COLO668 (cell line): ENCODE measurements around the gene ITGB3.

Source experiments
- DNase-seq: peaks from one replicate; lab custom pipeline; 2025; ENCODE audit not compliant: unreplicated experiment; lab: John Stamatoyannopoulos, UW

The ITGB3 gene

DNA sequence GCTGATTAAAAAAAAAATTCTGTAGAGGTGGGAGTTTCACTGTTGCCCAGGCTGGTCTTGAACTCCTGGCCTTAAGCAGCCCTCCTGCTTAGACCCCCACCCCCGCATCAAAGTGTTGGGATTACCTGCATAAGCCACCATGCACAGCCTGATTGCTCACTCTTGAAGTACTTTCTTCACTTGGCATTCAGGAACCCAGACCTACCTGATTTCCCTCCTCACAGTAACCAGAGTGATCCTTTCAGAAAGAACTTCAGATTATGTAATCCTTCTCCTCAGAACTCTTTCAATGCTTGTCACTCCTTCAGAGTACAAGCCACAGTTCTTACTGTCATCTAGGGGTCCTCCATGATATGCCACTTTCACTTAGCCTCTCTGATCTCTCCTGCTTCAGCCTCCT is 71.5 kb downstream of the ITGB3 start:
- no peak for DNase-seq

DNA sequence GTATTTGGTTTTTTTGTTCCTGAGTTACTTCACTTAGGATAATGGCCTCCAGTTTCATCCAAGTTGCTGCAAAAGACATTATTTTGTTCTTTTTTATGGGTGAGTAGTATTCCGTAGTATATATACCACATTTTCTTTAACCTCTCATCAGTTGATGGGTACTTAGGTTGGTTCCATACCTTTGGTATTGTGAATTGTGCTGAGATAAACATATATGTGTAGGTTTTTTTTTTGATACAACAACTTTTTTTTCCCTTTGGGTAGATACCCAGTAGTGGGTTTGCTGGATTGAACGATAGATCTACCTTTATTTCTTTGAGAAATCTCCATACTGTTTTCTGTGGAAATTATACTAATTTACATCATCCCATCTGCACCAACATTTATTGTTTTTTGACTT is 76.9 kb downstream of the ITGB3 start:
- DNase-seq: no peak

DNA sequence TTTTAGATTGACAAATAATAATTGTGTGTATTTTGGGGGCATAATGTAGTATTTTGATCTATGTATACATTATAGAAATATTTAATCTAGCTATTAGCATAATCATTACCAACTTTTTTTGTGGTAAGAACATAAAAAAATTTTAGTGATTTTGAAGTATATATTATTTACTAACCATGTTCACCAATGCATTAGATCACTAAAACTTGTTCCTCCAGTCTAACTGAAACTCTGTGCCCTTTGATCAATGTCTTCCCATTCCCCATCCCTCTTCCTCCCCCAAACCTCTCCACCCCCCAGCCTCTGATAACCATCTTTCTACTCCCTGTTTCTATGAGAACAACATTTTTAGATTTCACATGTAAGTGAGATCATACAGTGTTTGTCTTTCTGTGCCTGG is 78.7 kb downstream of the ITGB3 start:
- DNase-seq: no peak

DNA sequence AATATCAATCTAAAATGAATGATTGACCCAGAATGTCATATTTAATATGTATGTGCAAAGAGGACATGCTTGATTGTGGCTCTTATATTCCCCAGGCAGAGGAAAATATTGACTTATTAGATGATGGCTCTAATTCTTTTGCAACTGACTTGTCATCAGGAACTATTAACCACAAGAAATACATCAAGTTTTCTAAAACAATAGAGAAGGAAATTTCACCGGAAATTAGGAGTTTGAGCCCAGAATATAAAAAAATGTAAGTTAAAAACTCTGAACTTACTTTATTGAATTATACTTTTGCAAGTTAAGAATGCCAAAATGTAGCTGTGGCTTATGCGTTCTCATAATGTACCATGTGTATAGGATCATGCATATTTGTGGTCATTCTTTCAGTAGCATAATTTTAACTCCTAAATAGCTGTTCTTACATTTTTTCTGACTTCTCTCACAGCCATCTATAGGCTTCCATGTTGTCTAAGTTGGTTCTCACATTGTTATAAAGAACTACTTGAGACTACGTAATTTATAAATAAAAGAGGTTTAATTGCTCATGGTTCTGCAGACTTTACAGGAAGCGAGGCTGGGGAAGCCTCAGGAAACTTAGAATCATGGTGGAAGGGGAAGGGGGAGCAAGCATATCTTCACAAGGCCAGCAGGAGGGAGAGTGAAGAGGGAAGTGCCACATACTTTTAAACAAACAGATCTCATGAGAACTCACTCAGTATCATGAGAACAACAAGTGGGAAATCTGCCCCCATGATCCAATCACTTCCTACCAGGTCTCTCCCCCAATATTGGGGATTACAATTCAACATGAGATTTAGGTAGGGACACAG is 81.7 kb downstream of the ITGB3 start:
- DNase-seq: no peak

DNA sequence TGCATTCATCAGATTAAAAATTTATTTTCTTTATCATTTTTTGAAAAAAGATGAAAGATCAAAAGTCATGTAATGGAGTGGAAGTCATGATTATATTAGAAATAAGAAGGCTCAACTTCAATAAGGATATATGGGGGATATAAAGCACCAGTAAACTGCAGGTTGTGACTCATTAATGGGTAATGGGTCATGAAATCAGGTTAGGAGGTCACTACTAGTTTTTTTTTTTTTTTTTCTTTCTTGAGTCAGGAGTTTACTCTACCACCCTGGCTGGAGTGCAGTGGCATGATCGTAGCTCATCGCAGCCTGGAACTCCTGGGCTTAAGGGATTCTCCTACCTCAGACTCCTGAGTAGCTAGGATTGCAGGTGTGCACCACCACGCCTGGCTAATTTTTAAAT is 84.4 kb downstream of the ITGB3 start:
- no peak for DNase-seq

DNA sequence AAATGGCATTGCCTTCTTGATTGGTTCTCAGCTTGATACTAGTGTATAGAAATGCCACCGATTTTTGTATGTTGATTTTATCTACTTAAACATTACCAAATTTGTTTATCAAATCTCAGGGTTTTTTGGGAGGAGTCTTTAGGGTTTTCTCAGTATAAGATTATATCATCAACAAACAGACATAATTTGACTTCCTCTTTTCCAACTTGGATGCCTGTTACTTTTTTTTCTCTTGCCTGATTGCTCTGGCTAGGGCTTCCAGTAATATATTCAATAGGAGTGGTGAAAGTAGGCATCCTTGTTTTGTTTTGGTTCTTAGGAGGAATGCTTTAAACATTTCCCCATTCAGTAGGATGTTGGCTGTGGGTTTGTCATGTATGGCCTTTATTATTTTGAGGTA is 99.2 kb downstream of the ITGB3 start:
- no peak for DNase-seq

DNA sequence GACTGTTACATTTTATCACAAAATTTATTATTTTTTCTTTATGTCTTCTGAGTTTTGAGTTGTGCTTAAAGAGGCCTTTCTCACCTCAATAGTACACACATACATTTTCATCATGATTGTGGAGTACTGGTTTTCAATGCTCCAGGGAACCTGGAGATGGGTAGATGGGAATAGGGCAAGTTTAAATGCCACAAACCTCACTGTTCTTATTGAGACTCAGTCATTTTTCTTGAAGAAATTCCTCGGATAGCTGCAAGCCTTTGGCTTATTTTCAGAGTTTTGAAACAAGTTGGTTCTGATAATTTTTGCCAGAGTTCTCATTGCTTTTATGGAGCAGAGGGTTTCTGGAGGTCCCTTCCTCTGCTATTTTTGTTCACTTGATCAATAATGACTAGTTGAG is 105.0 kb downstream of the ITGB3 start:
- no peak for DNase-seq
